WERI-Rb-1 (cell line): ENCODE measurements around the gene MYPOP.
A peak's percentile ranks its signal among the peaks of the same experiment; 100 is the strongest.

Source experiments
- DNase-seq: peaks from one replicate; pipeline ENCODE4 v3.0.0-alpha.2; 2020
- H3K27ac ChIP-seq: fragments of 250-450 bp; sonication (Bioruptor Pico); 2 replicates; pipeline ENCODE4 v1.5.1; 2020; ENCODE audit warnings: mild to moderate bottlenecking, moderate library complexity
- H3K27me3 ChIP-seq: fragments of 250-450 bp; sonication (Bioruptor Pico); 2 replicates; pipeline ENCODE4 v1.5.1; 2021; ENCODE audit warnings: mild to moderate bottlenecking, low read depth, moderate library complexity; ENCODE audit not compliant: insufficient read depth, severe bottlenecking
- H3K36me3 ChIP-seq: fragments of 250-450 bp; sonication (Bioruptor Pico); 2 replicates; pipeline ENCODE4 v1.5.1; 2020; ENCODE audit warnings: mild to moderate bottlenecking, moderate library complexity
- H3K4me3 ChIP-seq: 2 replicates; pipeline ENCODE4 v1.5.1; 2011; ENCODE audit warnings: low read depth, mild to moderate bottlenecking, control low read depth, low read length
- H3K9me3 ChIP-seq: fragments of 250-450 bp; sonication (Bioruptor Pico); 2 replicates; pipeline ENCODE4 v1.5.1; 2021; ENCODE audit warnings: mild to moderate bottlenecking, moderate library complexity; ENCODE audit not compliant: severe bottlenecking
- CTCF ChIP-seq: IDR thresholded peaks from 2 replicates; pipeline ENCODE4 v1.5.1; 2011; ENCODE audit warnings: low read depth, mild to moderate bottlenecking, control low read depth, inconsistent platforms, low read length

Gene MYPOP

GRCh38 chr19:45887200-45887710, 15.2 kb downstream of the MYPOP start:
- no peak for TF ChIP-seq CTCF
- Histone ChIP-seq H3K4me3 (peak overlapping the region; percentile 77), H3K9me3 (no peaks in the 10 kb centered on the region), H3K27ac (peak overlapping the region; percentile 88), H3K27me3 (no peaks in the 10 kb centered on the region), H3K36me3 (peaks cover 17% of the 10 kb centered on the region)
- no peak for DNase-seq

- Histone ChIP-seq H3K36me3 (peaks cover 17% of the 10 kb centered on the region), H3K9me3 (no peaks in the 10 kb centered on the region), H3K27ac (peak overlapping the region; percentile 88), H3K27me3 (no peaks in the 10 kb centered on the region), H3K4me3 (peak overlapping the region; percentile 77)
- TF ChIP-seq CTCF, result no peak
- DNase-seq, result peak; percentile 91
Measured at GRCh38 chr19:45886427-45887199, 15.8 kb downstream of the MYPOP start.

GRCh38 chr19:45885556-45886426, 16.6 kb downstream of the MYPOP start, which contains the start of gene IRF2BP1:
IRF2BP1 (minus strand) TSS chr19:45886141; CDS start chr19:45885774, 367 bp downstream.
- TF ChIP-seq CTCF, result no peak
- H3K9me3 ChIP-seq, result no peaks in the 10 kb centered on the region
- DNase-seq, result peak; percentile 91
- H3K36me3 ChIP-seq, result peaks cover 17% of the 10 kb centered on the region
- H3K4me3 ChIP-seq, result peak within 1 kb of the TSS; percentile 77
- peak within 1 kb of the TSS; percentile 88 for H3K27ac ChIP-seq
- no peaks in the 10 kb centered on the region for H3K27me3 ChIP-seq

GRCh38 chr19:45884682-45885555, 17.5 kb downstream of the MYPOP start:
- no peak for TF ChIP-seq CTCF
- Histone ChIP-seq H3K27ac (peak overlapping the region; percentile 88), H3K27me3 (no peaks in the 10 kb centered on the region), H3K4me3 (peak overlapping the region; percentile 77), H3K9me3 (no peaks in the 10 kb centered on the region), H3K36me3 (peaks cover 17% of the 10 kb centered on the region)
- DNase-seq, result peak; percentile 26

- H3K27me3 ChIP-seq, result no peaks in the 10 kb centered on the region
- DNase-seq, result no peak
- H3K9me3 ChIP-seq, result no peaks in the 10 kb centered on the region
- H3K27ac ChIP-seq, result no peak overlapping the region
- H3K4me3 ChIP-seq, result no peak overlapping the region
- TF ChIP-seq CTCF, result no peak
- peaks cover 17% of the 10 kb centered on the region for H3K36me3 ChIP-seq
Measured at GRCh38 chr19:45883881-45884681, 18.3 kb downstream of the MYPOP start.
